HepG2 (cell line): ENCODE results near the gene MAPK8. TPM values are rescaled to one million over a fixed set of nuclear protein-coding genes. Genes with fewer than 3 reads are reported as not detected.

Experiments
- ARHGAP35 ChIP-seq: sonication (generic); formaldehyde crosslinking; IDR thresholded peaks from 2 replicates; pipeline ENCODE4 v1.9.0; 2022; ENCODE audit warnings: mild to moderate bottlenecking, inconsistent platforms, moderate library complexity, missing genetic modification reagents, borderline replicate concordance
- BRD4 ChIP-seq: sonication (generic); formaldehyde crosslinking; IDR thresholded peaks from 2 replicates; pipeline ENCODE4 v1.4.0; 2020; ENCODE audit warnings: missing genetic modification reagents
- ERF ChIP-seq: IDR thresholded peaks from 2 replicates; pipeline ENCODE4 v1.6.1; 2018; ENCODE audit warnings: missing biosample characterization, missing genetic modification reagents
- FOSL2 ChIP-seq: sonication (generic); formaldehyde crosslinking; IDR thresholded peaks from 2 replicates; pipeline ENCODE4 v1.4.0; 2020; ENCODE audit warnings: missing genetic modification reagents
- HMG20A ChIP-seq: IDR thresholded peaks from 2 replicates; pipeline ENCODE4 v1.6.1; 2016; ENCODE audit warnings: borderline replicate concordance
- HOXA3 ChIP-seq: sonication (generic); formaldehyde crosslinking; IDR thresholded peaks from 2 replicates; pipeline ENCODE4 v1.5.0; 2020; ENCODE audit warnings: missing genetic modification reagents
- JUNB ChIP-seq: sonication (generic); formaldehyde crosslinking; IDR thresholded peaks from 2 replicates; pipeline ENCODE4 v1.8.0; 2022; ENCODE audit warnings: missing genetic modification reagents, mild to moderate bottlenecking, borderline replicate concordance
- KDM2A ChIP-seq: sonication (generic); formaldehyde crosslinking; IDR thresholded peaks from 2 replicates; pipeline ENCODE4 v1.4.0; 2020; ENCODE audit warnings: low read depth, missing genetic modification reagents, borderline replicate concordance
- NR2F6 ChIP-seq, 2 experiments: IDR thresholded peaks; 2 replicates each; pipeline ENCODE4 v1.6.1; 2016; ENCODE audit warnings: antibody characterized with exemption in 1 of 2, mild to moderate bottlenecking in 1 of 2
- SKIL ChIP-seq: sonication (generic); formaldehyde crosslinking; IDR thresholded peaks from 2 replicates; pipeline ENCODE4 v1.8.0; 2022; ENCODE audit warnings: missing genetic modification reagents, mild to moderate bottlenecking, moderate library complexity, borderline replicate concordance
- ZNF263 ChIP-seq: sonication (generic); formaldehyde crosslinking; IDR thresholded peaks from 2 replicates; pipeline ENCODE4 v1.4.0; 2020; ENCODE audit warnings: missing genetic modification reagents
- ZNF567 ChIP-seq: sonication (generic); formaldehyde crosslinking; IDR thresholded peaks from 2 replicates; pipeline ENCODE4 v1.8.1; 2023; ENCODE audit warnings: mild to moderate bottlenecking, missing genetic modification reagents, borderline replicate concordance
- ZNF720 ChIP-seq: sonication (generic); formaldehyde crosslinking; IDR thresholded peaks from 2 replicates; pipeline ENCODE4 v1.4.0; 2020; ENCODE audit warnings: missing genetic modification reagents
- ZNF766 ChIP-seq: sonication (generic); formaldehyde crosslinking; IDR thresholded peaks from 2 replicates; pipeline ENCODE4 v1.5.0; 2020; ENCODE audit warnings: missing genetic modification reagents, borderline replicate concordance
- ZSCAN30 ChIP-seq: sonication (generic); formaldehyde crosslinking; IDR thresholded peaks from 2 replicates; pipeline ENCODE4 v1.5.0; 2020; ENCODE audit warnings: mild to moderate bottlenecking, missing genetic modification reagents
- polyA plus RNA-seq, 8 experiments: library from polyadenylated mRNA; depleted of rRNA in 3 of 8; stranded (reverse) in 7 of 8; unstranded in 1 of 8; fragments of >200 nt; fragmentation: Illumina TruSeq in 4 of 8; extraction: Trizol in 4 of 8; gene quantifications; 2 replicates each; pipeline versions ENCODE4 v1.2.1 to v1.2.3, GENCODE V29; 2011 to 2016; ENCODE audit warnings: low read depth in 4 of 8, missing spikeins in 1 of 8, mixed read lengths in 1 of 8; ENCODE audit not compliant: insufficient read depth in 1 of 8
- total RNA-seq, 5 experiments: library from RNA; depleted of rRNA; stranded (reverse); fragments of >200 nt; fragmentation: Illumina TruSeq; extraction: Trizol; gene quantifications; 2 replicates each; pipeline ENCODE4 v1.2.3, GENCODE V29; 2016; ENCODE audit warnings: low read depth in 1 of 5
- TF ChIP-seq, protein P1 (sequence below): sonication (generic); formaldehyde crosslinking; IDR thresholded peaks from 2 replicates; pipeline ENCODE4 v1.4.0; 2020; ENCODE audit warnings: mild to moderate bottlenecking, missing genetic modification reagents, borderline replicate concordance
- TF ChIP-seq, protein P2 (sequence below): IDR thresholded peaks from 2 replicates; pipeline ENCODE4 v1.6.1; 2016; ENCODE audit warnings: low read depth, missing genetic modification reagents, missing compliant biosample characterization

Gene MAPK8
- total and polyA plus RNA-seq, 2 of the 13 experiments (the other 11 are each of a cell fraction or from before 2014, with no cell fraction given) = 41.6 to 47.3 TPM

DNA sequence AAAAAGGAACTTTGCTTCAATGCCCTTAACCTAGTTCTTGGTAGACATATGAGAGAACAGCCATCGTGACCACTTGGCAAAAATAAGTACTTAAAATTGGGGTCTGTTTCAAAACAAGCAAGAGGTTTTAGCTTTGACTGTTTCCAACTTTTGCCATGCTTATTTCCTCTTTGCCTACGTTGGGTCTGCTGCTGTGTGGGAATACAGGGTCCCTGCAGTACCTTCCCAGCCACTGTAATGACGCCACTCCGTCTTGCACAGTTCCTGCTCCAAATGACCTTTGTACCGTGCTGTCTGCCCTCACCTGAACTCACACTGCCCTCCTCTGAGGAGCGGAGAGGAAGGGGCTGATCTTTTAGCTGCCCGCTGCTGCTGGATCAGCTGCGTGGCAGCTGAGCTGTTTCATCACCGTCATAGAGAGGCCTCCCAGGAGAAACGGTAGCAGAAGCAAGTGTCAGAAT, 133.1 kb downstream of the MAPK8 start (continued):
- TF ChIP-seq, protein P1, sequence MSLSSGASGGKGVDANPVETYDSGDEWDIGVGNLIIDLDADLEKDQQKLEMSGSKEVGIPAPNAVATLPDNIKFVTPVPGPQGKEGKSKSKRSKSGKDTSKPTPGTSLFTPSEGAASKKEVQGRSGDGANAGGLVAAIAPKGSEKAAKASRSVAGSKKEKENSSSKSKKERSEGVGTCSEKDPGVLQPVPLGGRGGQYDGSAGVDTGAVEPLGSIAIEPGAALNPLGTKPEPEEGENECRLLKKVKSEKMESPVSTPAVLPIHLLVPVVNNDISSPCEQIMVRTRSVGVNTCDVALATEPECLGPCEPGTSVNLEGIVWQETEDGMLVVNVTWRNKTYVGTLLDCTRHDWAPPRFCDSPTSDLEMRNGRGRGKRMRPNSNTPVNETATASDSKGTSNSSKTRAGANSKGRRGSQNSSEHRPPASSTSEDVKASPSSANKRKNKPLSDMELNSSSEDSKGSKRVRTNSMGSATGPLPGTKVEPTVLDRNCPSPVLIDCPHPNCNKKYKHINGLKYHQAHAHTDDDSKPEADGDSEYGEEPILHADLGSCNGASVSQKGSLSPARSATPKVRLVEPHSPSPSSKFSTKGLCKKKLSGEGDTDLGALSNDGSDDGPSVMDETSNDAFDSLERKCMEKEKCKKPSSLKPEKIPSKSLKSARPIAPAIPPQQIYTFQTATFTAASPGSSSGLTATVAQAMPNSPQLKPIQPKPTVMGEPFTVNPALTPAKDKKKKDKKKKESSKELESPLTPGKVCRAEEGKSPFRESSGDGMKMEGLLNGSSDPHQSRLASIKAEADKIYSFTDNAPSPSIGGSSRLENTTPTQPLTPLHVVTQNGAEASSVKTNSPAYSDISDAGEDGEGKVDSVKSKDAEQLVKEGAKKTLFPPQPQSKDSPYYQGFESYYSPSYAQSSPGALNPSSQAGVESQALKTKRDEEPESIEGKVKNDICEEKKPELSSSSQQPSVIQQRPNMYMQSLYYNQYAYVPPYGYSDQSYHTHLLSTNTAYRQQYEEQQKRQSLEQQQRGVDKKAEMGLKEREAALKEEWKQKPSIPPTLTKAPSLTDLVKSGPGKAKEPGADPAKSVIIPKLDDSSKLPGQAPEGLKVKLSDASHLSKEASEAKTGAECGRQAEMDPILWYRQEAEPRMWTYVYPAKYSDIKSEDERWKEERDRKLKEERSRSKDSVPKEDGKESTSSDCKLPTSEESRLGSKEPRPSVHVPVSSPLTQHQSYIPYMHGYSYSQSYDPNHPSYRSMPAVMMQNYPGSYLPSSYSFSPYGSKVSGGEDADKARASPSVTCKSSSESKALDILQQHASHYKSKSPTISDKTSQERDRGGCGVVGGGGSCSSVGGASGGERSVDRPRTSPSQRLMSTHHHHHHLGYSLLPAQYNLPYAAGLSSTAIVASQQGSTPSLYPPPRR (CRISPR knock-in tag) = no peak
- TF ChIP-seq ZSCAN30 (CRISPR knock-in tag) (no peak), JUNB (CRISPR knock-in tag) (no peak), ARHGAP35 (no peak), SKIL (CRISPR knock-in tag) (peak; percentile 58; the same call in 1 of the 2 replicates), ZNF720 (CRISPR knock-in tag) (no peak), ZNF263 (no peak), BRD4 (CRISPR knock-in tag) (no peak), ZNF567 (CRISPR knock-in tag) (no peak), ZNF766 (no peak), HMG20A (CRISPR knock-in tag) (no peak; the same call in 1 of the 2 replicates), NR2F6 (IDR thresholded peaks at IDR 0.05) (no peak), NR2F6 (CRISPR knock-in tag; IDR thresholded peaks at IDR 0.05) (peak; percentile 31; the same call in 1 of the 2 replicates), FOSL2 (CRISPR knock-in tag) (peak; percentile 64), HOXA3 (CRISPR knock-in tag) (peak; percentile 66), KDM2A (CRISPR knock-in tag) (no peak), ERF (CRISPR knock-in tag) (no peak)
- TF ChIP-seq, protein P2, sequence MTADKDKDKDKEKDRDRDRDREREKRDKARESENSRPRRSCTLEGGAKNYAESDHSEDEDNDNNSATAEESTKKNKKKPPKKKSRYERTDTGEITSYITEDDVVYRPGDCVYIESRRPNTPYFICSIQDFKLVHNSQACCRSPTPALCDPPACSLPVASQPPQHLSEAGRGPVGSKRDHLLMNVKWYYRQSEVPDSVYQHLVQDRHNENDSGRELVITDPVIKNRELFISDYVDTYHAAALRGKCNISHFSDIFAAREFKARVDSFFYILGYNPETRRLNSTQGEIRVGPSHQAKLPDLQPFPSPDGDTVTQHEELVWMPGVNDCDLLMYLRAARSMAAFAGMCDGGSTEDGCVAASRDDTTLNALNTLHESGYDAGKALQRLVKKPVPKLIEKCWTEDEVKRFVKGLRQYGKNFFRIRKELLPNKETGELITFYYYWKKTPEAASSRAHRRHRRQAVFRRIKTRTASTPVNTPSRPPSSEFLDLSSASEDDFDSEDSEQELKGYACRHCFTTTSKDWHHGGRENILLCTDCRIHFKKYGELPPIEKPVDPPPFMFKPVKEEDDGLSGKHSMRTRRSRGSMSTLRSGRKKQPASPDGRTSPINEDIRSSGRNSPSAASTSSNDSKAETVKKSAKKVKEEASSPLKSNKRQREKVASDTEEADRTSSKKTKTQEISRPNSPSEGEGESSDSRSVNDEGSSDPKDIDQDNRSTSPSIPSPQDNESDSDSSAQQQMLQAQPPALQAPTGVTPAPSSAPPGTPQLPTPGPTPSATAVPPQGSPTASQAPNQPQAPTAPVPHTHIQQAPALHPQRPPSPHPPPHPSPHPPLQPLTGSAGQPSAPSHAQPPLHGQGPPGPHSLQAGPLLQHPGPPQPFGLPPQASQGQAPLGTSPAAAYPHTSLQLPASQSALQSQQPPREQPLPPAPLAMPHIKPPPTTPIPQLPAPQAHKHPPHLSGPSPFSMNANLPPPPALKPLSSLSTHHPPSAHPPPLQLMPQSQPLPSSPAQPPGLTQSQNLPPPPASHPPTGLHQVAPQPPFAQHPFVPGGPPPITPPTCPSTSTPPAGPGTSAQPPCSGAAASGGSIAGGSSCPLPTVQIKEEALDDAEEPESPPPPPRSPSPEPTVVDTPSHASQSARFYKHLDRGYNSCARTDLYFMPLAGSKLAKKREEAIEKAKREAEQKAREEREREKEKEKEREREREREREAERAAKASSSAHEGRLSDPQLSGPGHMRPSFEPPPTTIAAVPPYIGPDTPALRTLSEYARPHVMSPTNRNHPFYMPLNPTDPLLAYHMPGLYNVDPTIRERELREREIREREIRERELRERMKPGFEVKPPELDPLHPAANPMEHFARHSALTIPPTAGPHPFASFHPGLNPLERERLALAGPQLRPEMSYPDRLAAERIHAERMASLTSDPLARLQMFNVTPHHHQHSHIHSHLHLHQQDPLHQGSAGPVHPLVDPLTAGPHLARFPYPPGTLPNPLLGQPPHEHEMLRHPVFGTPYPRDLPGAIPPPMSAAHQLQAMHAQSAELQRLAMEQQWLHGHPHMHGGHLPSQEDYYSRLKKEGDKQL (CRISPR knock-in tag) = no peak
